ENCODE results near the gene DYDC2.

GRCh38 chr10:80406204-80406603 is 49.6 kb downstream of the DYDC2 start:
- TF ChIP-seq, protein P1, sequence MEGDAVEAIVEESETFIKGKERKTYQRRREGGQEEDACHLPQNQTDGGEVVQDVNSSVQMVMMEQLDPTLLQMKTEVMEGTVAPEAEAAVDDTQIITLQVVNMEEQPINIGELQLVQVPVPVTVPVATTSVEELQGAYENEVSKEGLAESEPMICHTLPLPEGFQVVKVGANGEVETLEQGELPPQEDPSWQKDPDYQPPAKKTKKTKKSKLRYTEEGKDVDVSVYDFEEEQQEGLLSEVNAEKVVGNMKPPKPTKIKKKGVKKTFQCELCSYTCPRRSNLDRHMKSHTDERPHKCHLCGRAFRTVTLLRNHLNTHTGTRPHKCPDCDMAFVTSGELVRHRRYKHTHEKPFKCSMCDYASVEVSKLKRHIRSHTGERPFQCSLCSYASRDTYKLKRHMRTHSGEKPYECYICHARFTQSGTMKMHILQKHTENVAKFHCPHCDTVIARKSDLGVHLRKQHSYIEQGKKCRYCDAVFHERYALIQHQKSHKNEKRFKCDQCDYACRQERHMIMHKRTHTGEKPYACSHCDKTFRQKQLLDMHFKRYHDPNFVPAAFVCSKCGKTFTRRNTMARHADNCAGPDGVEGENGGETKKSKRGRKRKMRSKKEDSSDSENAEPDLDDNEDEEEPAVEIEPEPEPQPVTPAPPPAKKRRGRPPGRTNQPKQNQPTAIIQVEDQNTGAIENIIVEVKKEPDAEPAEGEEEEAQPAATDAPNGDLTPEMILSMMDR (conservative IDR thresholded peaks at IDR 0.05; ENCODE audit: low read length): no peak
- TF ChIP-seq EZH2phosphoT487 (IDR thresholded peaks at IDR 0.05; ENCODE audit: borderline replicate concordance, low read depth, low read length): no peak
